Measurements from ENCODE around the gene OTUD6A. TPM values are rescaled to one million over a fixed set of nuclear protein-coding genes. Genes with fewer than 3 reads are reported as not detected.
A peak's percentile ranks its signal among the peaks of the same experiment; 100 is the strongest.

Gene OTUD6A
- polyA plus RNA-seq, 3 donors, result not detected

DNA sequence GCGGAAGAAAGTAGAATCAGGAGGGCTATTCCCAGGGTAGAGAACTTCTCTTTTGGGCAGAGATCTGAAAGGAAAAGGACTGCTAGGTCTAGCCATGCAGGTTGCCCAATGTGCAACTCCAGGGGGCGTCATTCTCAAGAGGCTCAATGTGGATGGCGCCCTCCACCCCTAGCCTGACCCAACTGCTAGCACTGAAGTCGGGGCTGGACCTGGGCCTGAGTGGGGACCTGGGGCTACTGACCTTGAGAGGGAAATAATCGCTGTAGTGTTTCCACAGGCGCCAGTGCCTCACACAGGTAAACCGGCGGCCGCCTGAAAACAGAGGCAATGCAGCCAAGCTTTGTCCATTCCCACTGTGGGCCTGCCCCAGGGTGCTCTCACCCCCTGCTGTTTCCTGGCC is 18.6 kb upstream of the OTUD6A start:
- Histone ChIP-seq H3K27me3 (ENCODE audit: control insufficient read depth in 2 of 2, insufficient read depth in 2 of 2, low read length in 2 of 2) (no peaks in the 10 kb centered on the region), H4K20me1 (ENCODE audit: insufficient read depth, low read length) (no peaks in the 10 kb centered on the region), H3K79me2 (ENCODE audit: insufficient read depth, low read length) (no peaks in the 10 kb centered on the region), H3K4me1 (ENCODE audit: control insufficient read depth in 1 of 2, insufficient read depth in 2 of 2, low read length in 2 of 2) (no peaks in the 10 kb centered on the region), H3K9ac (ENCODE audit: insufficient read depth, low read length, poor library complexity, severe bottlenecking) (no peak overlapping the region), H2AFZ (ENCODE audit: insufficient read depth, low read depth, low read length, poor library complexity, severe bottlenecking) (no peak overlapping the region), H3K36me3 (replicated peaks in 1 of 2; ENCODE audit: control insufficient read depth in 1 of 2, insufficient read depth in 2 of 2, low read length in 2 of 2) (no peaks in the 10 kb centered on the region), H3K4me3 (replicated peaks in 1 of 3; ENCODE audit: low read depth in 2 of 3, low read length in 3 of 3) (no peak overlapping the region), H3K4me2 (replicated peaks; ENCODE audit: extremely low read depth, low read length, poor library complexity, severe bottlenecking) (no peak overlapping the region), H3K27ac (ENCODE audit: low read depth in 1 of 2, low read length in 2 of 2) (no peak overlapping the region), H3K9me3 (replicated peaks in 1 of 2; ENCODE audit: control insufficient read depth in 1 of 2, insufficient read depth in 1 of 2, low read length in 2 of 2) (no peaks in the 10 kb centered on the region)
- WGBS (ENCODE audit: insufficient coverage), result 100% methylated on average over 6 of the region's 9 CpGs
- no peaks in the 10 kb centered on the region for H3K4me1 Mint-ChIP-seq
- H3K4me3 Mint-ChIP-seq, result no peak overlapping the region
- peaks cover 0 to 2% (median 0%) of the 10 kb centered on the region in 7 donors for H3K9me3 Mint-ChIP-seq
- no peak overlapping the region for H3K27ac Mint-ChIP-seq
- H3K27me3 Mint-ChIP-seq (ENCODE audit: low read depth in 3 of 3), result peaks cover 4 to 11% (median 5%) of the 10 kb centered on the region in 3 donors
- no peaks in the 10 kb centered on the region for H3K36me3 Mint-ChIP-seq
- no peak for DNase-seq
- intact Hi-C loops (cut with micrococcal nuclease), result no loop called here
- TF ChIP-seq CTCF (IDR thresholded peaks at IDR 0.05), result no peak

GRCh38 chrX:70044541-70045245 is 17.6 kb upstream of the OTUD6A start:
- no peaks in the 10 kb centered on the region for H3K79me2 ChIP-seq (ENCODE audit: insufficient read depth, low read length)
- no peak overlapping the region for H3K4me3 ChIP-seq (replicated peaks in 1 of 3; ENCODE audit: low read depth in 2 of 3, low read length in 3 of 3)
- no peaks in the 10 kb centered on the region for H3K9me3 ChIP-seq (replicated peaks in 1 of 2; ENCODE audit: control insufficient read depth in 1 of 2, insufficient read depth in 1 of 2, low read length in 2 of 2)
- Mint-ChIP-seq H3K4me1 (no peaks in the 10 kb centered on the region), H3K27ac (peak overlapping the region in 1 of 7 donors; percentile 36), H3K4me3 (no peak overlapping the region), H3K27me3 (ENCODE audit: low read depth in 3 of 3) (peaks cover 4 to 17% (median 5%) of the 10 kb centered on the region in 3 donors), H3K36me3 (no peaks in the 10 kb centered on the region), H3K9me3 (peaks cover 0 to 2% (median 0%) of the 10 kb centered on the region in 7 donors)
- no peaks in the 10 kb centered on the region for H3K4me1 ChIP-seq (ENCODE audit: control insufficient read depth in 1 of 2, insufficient read depth in 2 of 2, low read length in 2 of 2)
- no peak for TF ChIP-seq CTCF (IDR thresholded peaks at IDR 0.05)
- no peak overlapping the region for H2AFZ ChIP-seq (ENCODE audit: insufficient read depth, low read depth, low read length, poor library complexity, severe bottlenecking)
- no peaks in the 10 kb centered on the region for H3K36me3 ChIP-seq (replicated peaks in 1 of 2; ENCODE audit: control insufficient read depth in 1 of 2, insufficient read depth in 2 of 2, low read length in 2 of 2)
- whole genome bisulfite sequencing (ENCODE audit: insufficient coverage), result no CpG with 5 or more reads among the region's 4 CpGs
- DNase-seq, result no peak
- intact Hi-C loops (cut with micrococcal nuclease), result no loop called here
- no peak overlapping the region for H3K9ac ChIP-seq (ENCODE audit: insufficient read depth, low read length, poor library complexity, severe bottlenecking)
- H4K20me1 ChIP-seq (ENCODE audit: insufficient read depth, low read length), result no peaks in the 10 kb centered on the region
- H3K27ac ChIP-seq (ENCODE audit: low read depth in 1 of 2, low read length in 2 of 2), result no peak overlapping the region
- H3K4me2 ChIP-seq (replicated peaks; ENCODE audit: extremely low read depth, low read length, poor library complexity, severe bottlenecking), result no peak overlapping the region
- H3K27me3 ChIP-seq (ENCODE audit: control insufficient read depth in 2 of 2, insufficient read depth in 2 of 2, low read length in 2 of 2), result no peaks in the 10 kb centered on the region
